ENCODE results near the gene WIF1.
A peak's percentile ranks its signal among the peaks of the same experiment; 100 is the strongest.

WIF1 gene

GRCh38 chr12:65121956-65122469 lies 908 bp upstream of the WIF1 start:
- DNase-seq = no peak

DNA sequence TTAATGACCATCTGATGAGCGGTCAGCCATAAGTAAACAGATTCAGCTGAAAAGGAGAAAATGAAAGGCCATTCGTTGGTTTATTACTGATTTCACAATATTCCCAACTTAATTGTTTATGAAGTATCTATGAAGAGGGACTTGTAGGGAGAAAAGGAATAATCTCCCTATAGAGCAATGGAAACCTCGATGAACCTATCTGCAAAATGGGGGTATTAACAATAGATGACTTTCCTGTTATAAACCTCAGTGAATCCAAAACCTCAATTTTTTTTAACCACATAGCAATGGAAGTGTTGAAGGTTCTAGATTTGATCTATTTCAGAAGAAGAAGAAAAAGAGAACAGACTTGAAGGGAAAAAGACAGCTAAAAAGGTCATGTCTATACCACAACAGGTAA lies 2.0 kb downstream of the WIF1 start:
- DNase-seq = no peak

- no peak for DNase-seq
Observed at GRCh38 chr12:65113621-65114035, 7.5 kb downstream of the WIF1 start.

DNA sequence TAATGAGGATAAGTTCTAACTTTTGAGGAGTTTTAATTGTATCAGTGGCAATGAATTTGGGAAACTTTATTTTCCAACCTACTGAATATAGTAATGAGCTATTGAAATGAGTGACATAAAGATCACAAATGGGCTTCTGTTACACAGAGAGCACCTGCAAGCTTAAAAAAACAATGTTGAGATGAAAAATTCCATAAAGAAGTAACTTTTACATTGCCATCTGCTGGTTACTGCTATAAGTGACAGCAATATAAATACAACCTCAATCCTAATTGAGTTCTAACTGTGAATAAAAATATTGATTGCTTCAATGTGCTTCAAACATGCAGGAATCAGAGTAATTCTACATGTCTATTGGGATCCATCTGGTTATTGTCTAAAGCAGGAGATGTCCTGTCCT lies 14.2 kb downstream of the WIF1 start:
- no peak for DNase-seq

DNA sequence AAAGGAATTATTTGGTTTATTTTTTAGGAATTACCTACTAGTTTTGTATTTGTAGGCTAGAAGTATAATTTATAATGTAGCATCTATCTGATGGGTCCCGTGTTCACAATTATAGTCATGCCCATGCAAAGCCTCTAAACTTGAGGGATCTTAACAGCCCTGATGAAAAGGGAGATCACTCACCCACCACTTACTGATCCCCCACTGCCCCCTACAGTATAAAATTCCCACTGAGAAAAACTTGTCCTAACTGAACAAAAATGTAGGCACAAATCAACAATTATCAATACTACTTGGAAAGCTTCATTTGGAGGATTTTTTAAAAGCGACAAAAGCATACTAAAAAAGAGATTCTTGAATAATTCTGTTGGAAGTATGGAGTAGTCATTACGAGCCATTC lies 21.0 kb downstream of the WIF1 start:
- DNase-seq = no peak

DNA sequence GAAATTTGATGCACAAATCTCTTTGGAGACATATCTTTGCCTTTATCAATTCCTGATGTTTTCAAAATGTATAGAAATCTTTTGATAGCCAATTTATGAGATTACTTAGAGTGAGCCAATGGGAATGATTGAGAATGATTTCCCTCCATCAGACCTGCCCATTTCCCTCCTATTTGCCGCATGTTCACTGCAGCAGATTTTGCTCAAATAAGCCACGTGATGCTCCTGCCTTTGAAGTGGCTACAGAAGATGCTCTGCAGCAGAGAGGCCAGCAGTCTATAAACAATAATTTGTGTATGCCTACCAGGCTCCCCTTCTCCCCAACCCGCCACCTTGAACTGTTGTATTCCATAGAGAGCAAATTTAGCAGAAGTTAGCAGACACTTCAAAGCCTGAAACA lies 21.9 kb downstream of the WIF1 start:
- no peak for DNase-seq

DNA sequence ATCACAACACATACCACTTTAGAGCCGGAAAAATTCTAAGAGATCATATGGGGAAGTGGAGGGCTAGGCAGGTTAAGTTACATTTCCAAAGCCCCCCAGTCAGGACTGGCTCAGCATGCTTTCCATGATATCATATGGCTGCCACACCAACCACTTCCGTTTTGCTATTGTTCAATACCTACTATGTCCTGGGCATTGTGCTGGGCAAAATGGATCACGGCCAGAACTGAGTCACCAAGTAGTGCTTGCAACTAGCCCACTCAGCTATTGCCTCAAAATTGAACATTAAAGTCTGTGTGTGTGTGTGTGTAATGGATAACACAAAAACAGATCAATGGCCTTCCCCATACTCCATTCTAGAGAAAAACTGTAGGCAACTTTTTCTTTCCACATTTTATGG lies 22.7 kb downstream of the WIF1 start:
- no peak for DNase-seq

DNA sequence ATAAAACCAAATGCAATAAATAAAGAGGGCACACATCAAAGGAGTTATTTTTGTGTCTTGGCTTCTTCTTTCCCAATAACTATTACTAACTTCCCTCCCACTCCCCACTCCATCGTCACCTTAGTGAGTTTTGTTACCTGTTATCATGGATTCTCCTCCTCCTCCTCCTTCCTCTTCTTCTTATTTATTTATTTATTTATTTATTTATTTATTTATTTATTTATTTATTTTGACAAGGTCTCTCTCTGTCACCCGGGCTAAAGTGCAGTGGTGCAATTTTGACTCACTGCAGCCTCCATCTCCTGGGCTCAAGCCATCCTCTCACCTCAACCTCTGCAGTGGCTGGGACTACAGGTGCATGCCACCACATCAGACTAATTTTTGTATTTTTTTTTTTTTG lies 26.4 kb downstream of the WIF1 start:
- no peak for DNase-seq

GRCh38 chr12:65093606-65094005 lies 27.5 kb downstream of the WIF1 start:
- DNase-seq = no peak

- no peak for DNase-seq
Observed at GRCh38 chr12:65090461-65090860, 30.6 kb downstream of the WIF1 start.

GRCh38 chr12:65086236-65086635 lies 34.9 kb downstream of the WIF1 start:
- DNase-seq = no peak

GRCh38 chr12:65084579-65084978 lies 36.5 kb downstream of the WIF1 start:
- no peak for DNase-seq

DNA sequence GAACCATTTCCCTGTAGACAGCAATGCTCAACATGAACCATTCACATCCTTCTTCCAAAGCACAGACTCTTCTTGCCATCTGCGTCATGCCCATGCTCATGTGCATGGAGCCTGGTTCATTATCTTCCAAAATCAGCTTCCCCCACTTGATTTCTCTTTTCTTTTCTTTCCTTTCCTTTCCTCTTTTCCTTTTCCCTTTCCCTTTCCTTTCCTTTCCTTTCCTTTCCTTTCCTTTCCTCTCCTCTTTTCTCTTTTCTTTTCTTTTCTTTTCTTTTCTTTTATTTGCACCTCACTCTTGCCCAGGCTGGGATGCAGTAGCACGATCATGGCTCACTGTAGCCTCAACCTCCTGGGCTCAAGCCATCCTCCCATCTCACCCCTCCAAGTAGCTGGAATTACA lies 37.5 kb downstream of the WIF1 start:
- no peak for DNase-seq

DNA sequence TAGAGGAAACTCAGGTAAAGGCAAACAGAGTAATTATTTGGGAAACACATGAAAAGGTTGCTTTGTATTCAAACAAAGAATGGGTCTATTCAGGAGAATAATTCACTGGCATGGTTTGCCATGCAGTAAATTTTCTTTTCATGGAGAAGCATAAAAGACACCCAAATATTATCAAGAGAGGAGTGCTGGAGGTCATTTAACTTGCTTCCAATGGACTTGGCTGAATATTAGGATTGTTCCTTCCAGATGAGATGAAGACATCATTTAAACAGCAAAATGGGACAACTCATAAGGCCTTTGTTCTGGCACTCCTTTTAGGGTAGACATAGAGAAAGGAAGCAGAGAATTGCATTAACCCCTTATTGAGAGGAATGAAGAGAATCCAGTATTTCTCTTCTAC lies 38.7 kb downstream of the WIF1 start:
- DNase-seq = peak; percentile 51 to 72

GRCh38 chr12:65081496-65081895 lies 39.6 kb downstream of the WIF1 start:
- DNase-seq = no peak

DNA sequence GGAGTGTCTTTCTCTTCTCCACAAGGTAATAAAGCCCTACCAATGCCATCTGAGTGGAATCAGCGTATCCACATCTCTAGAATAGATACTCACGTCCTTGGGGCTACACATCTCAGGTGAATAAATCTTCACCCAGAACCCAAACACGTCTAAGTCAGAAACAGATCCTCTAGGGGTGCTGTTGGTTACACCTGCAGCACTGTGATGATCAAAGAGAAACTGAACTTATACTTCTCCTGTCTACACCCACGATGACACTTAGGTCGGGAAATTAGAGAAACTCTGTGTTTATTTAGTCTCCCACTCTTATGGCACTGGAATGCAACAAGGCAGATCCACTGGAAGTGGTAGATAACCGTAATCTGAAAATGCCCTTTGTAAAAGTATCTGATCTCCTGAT lies 46.2 kb downstream of the WIF1 start:
- no peak for DNase-seq

DNA sequence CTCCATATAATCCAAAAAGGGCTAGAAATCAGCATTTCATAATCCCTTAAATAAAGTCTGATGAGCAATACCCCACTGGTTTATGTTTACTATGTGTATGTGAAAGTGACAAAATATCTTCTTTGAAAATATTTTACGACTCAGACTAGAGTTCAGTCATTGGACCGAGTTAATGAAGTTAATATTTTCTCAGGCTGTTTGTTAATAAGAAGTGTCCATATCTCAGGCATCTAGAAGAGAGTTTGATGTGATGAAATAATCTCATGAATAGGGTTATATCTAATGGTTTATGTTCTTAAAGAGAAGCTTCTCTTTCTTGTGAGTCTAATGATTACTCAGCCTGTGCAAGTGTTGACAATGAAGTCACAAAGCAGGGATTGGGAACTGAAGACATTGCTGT lies 51.8 kb downstream of the WIF1 start:
- no peak for DNase-seq

GRCh38 chr12:65067383-65067782 lies 53.7 kb downstream of the WIF1 start:
- DNase-seq = no peak

- DNase-seq = no peak
Observed at GRCh38 chr12:65055859-65056258, 65.2 kb downstream of the WIF1 start.

GRCh38 chr12:65051218-65051617 lies 69.9 kb downstream of the WIF1 start:
- no peak for DNase-seq

- no peak for DNase-seq
Observed at GRCh38 chr12:65045269-65045668, 75.8 kb downstream of the WIF1 start.

GRCh38 chr12:65039301-65039700 lies 81.8 kb downstream of the WIF1 start:
- no peak for DNase-seq

- no peak for DNase-seq
Observed at GRCh38 chr12:65025136-65025535, 96.0 kb downstream of the WIF1 start.

DNA sequence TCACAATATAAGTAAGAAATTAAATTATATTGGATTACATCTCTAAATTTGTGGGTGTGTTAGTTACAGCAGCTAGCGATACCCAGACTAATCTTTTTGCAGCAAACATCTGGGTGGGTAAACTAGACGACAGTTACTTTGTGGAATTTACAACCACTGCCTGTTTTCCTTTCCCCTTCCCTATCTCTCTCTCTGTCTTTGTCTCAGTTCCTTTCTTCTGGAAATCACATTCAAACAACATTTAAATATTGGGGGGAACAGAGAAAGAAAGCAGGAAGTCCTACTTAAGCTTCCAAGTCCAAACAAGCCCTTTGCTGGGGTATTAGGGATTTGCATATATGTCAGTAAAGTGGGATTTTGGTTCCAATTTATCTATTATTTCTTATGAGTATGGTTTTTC lies 97.6 kb downstream of the WIF1 start:
- no peak for DNase-seq

- DNase-seq = no peak
Observed at GRCh38 chr12:65022960-65023359, 98.1 kb downstream of the WIF1 start.

DNA sequence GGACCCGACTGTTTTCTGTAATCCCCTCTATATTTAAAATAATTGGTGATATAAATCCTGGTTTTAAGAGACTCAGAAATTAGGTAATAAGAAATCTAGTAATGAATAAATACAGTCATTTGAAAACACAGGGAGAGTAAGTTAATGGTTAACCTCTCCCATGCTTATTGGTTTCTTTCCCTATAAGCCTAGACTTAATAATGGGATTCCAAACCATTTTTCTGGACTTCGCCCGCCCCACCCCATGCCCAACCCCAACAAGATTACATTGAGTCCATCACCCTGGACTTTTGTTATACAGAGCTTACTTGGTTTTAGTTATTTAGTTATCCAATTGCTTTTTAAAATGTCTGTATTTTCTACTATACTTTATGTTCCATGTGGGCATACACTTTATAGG lies 98.7 kb downstream of the WIF1 start:
- DNase-seq = no peak

All from NCI-H1930 (cell line).